Posterior cingulate gyrus (tissue), 11 donors: ENCODE results near the gene RFT1.
"Not testable (repeated sequence)": the region's sequence is repeated elsewhere in the genome, so short reads cannot be mapped to it uniquely, and the experiment has no call there.

ENCODE experiments used
- DNase-seq, 10 donors: peaks; one replicate each; pipeline versions ENCODE4 v3.0.0 to v3.0.0-alpha.2; 2020 to 2021; ENCODE audit warnings: mixed read lengths in 3 of 10
- intact Hi-C: fragments of 100-400 bp; cut with DNase I; formaldehyde crosslinking; loops from one replicate; pipeline ENCODE4 v1.15.1; 2023

RFT1 gene

DNA sequence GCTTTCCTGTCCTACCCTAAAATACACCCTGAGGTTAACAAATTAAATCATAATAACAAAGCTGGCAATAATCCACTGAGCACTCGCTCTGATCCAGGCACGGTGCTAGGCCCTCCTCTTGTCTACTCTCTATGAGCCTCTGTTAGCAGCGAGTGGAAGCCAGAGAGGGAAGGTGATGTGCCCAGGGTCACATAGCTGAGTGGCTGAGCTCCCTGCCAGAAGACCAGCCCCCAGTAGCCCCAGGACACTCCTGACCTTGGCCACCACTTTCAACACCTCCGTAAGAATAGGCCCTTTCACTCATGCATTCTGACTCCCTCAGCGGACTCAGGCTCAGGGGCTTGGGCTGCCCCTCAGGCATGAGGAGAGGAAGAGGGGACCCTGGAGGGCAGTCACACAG is 21.2 kb upstream of the RFT1 start:
- DNase-seq = peak in 1 of 10 donors; percentile 36
- intact Hi-C loops = no loop called here

DNA sequence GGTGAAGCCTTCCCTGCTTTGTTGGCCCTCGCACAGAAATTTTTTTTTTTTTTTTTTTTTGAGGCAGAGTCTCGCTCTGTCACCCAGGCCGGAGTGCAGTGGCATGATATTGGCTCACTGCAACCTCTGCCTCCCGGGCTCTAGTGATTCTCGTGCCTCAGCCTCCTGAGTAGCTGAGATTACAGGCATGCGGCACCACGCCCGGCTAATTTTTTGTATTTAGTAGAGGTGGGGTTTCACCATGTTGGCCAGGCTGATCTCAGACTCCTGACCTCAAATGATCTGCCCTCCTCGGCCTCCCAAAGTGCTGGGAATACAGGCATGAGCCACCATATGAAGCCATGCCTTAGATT is 20.8 kb upstream of the RFT1 start:
- DNase-seq = peak in 3 of 10 donors; percentile 18 to 46 (median 29)
- intact Hi-C loops = not testable (repeated sequence)

DNA sequence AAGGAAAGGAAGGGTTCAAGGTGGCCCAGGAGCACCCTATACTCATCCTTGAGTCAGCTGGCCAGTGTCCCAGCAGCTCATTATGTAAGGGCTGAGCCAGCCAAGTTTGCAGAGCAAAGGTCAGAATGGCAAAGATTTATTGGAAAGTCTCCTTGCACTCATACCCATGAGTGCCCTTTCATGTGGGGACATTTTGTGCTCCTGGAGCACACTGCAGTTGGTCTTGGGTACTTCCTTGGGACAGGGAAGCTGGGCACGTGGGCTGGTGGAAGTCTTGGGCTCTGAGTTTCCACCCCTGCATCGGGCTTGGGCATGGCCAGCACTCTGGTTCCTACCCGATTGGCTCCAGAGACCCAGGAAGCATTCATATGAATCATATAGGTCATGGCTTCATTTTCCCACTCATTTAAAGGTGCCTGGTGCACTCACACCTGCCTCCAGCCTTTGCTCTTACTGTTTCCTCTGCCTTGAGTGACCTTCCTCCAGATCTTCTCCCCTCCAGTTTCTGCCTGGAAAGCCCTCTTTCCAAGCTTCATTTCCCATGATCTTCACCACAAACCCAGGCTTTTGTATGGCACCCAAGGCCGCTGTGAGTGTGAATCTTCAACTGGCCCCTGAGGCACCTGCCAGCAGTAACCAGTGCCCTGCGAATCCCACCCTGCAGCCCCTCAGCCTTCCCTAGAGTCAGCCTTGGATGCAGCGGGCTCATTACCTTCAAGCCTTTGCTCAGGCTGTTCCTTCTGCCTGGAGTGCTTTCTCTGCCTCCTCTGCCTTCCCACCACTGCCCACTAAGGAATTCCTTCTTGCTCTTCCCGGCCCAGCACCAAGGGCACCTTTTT is 20.2 kb upstream of the RFT1 start:
- peak in 3 of 10 donors; percentile 30 to 45 (median 37) for DNase-seq
- intact Hi-C loops = no loop called here

DNA sequence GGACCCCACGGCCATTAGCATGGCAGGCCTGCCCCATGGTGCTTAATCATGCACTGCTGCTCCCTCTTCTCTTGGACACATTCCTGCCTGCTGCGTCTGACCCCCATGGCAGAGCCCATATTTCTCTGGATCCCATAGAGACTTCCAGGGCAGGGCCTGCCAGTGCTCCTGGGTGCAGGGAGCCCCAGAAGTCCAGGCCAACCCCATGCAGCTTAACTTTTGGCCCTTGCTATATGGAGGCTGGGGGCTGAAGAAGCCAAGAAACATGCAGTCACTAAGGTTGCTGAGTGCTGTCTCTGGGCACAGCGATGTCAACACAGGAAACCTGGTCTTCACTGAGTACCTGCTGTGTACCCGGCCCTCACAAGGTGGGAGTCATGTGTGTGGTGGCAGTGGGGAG is 19.5 kb upstream of the RFT1 start:
- peak in 3 of 10 donors; percentile 31 to 57 (median 53) for DNase-seq

DNA sequence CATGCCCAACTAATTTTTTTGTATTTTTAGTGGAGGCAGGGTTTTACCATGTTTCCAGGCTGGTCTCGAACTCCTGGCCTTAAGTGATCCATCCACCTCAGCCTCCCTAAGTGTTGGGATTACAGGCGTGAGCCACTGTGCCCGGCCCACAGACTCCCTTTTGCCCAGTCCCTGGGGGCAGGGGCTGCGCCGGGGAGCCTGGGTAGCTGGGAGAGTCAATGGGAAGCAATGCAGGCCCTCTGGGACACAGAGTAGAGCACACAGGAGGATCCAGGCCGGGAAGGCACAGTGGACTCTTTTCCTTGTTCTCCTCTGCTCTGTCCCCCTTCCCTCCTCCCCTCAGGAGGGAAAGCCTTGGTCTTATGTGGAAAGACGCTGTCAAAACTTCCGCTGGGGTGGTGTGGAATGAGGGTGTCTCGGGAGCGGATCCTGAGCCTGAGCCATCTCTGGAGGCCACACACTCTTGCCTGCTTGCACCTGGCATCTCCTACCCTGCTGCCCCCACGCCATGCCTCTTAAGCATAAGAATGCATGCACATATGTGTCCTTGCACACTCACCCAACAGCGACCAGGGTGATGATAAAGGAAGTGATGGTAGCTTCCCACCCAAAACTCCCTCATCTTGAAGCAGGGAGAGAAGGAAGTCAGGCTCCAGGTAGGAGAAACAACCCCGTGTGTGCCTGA is 18.9 kb upstream of the RFT1 start:
- intact Hi-C loops = no loop called here
- DNase-seq = peak in 2 of 10 donors; percentile 24 to 62

More for the DNA sequence above, 19.5 kb upstream of the RFT1 start:
- intact Hi-C loops = no loop called here

DNA sequence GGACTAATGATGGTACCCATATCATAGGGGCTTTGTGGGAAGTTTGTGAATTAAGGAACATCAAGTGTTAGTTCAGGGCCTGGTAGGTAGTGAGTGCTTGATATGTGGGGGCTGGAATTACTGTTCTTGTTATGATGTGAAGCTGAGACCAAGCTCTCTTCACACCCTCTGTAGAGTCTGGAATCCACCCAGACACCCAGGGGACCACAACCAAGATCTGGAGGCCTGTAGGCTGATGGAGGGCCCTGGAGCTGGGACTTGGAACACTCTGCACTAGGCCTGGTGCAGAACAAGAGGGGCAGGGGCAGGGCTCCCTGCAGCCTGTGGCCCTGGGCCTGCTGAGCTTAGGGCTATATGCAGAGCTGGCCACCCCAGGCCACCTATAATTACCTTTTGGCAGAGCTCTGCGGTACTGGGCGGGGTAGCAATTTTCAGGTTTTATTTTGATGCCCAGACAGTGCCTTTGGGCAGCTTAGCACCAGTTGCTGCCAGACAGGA is 17.7 kb upstream of the RFT1 start:
- intact Hi-C loops = no loop called here

DNA sequence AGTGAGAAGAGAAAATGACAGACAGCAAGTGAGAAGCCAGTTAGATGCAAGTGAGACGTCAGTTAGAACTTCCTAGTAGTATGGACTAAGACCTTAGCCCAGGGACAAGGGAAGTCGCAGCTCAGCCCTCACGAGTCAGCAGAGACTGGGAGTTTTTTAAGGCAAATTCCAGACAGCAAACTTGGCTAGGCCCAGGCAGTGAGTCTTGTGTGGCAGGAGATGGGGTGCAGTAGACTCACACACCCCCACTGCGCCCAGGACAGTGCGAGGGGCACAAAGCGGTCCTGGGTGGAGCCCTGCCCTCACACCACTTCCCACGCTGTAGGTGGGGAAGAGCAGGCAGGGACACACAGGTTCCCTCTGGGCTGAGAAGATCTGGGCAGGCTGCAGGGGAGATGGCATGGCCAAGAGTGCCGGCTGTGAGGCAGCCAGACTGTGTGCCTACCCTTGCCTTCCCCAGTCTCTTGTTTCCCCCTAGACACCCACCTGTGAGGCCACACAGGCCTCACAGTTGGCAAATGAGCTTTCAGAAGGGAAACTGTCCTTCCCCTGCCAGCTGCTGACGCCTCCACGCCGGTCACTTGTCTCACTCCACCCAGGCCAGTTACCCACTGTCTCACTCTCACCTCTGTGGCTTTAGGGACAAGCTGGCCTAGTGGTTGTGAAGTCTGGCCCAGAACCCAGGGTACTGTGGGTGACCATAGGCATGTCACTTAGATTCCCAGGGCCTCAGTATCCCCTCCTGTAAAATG is 17.1 kb upstream of the RFT1 start:
- intact Hi-C loops = no loop called here
- peak in 3 of 10 donors; percentile 28 to 63 (median 33) for DNase-seq

More for the DNA sequence above, 17.7 kb upstream of the RFT1 start:
- DNase-seq = peak in 2 of 10 donors; percentile 35 to 57

DNA sequence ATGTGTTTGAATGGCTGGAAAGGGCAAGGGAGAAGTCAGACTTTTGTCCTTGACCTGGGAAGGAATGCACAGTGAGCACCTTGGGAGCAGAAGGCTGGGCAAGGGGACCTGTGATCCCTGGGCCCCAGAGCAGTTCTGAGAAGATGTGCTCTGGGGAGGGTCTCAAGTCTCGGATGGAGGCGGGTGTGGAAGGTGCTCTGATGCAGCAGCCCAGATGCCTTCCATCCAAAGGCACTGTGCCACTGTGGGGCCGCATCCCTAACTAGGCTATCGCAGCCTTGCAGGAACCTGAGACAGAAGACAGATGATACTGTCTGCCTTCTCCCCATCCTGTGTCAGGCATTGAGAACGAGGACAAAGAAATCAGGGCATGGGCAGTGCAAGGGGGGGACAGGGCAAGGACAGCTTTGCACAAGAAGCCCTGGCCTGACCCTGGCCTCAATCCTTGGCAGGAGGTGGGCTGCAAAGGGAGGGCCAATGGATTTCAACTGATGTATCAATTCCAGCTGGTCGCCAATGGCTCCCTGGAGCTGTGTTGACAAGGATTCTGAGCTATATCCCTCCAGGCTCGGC is 16.2 kb upstream of the RFT1 start:
- intact Hi-C loops = no loop called here
- peak in 2 of 10 donors; percentile 57 to 67 for DNase-seq

DNA sequence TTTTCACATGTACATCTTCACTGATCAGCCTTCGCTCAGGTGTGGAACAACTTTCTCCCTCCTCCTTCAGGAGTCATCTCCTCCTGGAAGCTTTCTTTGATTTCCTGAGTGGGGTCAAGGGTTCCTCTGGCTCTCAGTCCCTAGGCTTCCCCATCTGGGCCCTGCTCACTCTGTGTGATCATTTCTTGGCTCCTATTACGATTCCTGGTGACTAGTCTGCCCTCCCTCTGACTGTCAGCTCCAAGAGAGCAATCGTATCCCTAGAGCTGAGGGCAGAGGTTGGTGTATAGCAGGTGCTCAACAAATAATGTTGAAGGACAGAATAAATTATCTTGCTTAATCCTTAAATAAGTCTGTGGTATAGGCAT is 15.5 kb upstream of the RFT1 start:
- no peak for DNase-seq
- intact Hi-C loops = no loop called here

DNA sequence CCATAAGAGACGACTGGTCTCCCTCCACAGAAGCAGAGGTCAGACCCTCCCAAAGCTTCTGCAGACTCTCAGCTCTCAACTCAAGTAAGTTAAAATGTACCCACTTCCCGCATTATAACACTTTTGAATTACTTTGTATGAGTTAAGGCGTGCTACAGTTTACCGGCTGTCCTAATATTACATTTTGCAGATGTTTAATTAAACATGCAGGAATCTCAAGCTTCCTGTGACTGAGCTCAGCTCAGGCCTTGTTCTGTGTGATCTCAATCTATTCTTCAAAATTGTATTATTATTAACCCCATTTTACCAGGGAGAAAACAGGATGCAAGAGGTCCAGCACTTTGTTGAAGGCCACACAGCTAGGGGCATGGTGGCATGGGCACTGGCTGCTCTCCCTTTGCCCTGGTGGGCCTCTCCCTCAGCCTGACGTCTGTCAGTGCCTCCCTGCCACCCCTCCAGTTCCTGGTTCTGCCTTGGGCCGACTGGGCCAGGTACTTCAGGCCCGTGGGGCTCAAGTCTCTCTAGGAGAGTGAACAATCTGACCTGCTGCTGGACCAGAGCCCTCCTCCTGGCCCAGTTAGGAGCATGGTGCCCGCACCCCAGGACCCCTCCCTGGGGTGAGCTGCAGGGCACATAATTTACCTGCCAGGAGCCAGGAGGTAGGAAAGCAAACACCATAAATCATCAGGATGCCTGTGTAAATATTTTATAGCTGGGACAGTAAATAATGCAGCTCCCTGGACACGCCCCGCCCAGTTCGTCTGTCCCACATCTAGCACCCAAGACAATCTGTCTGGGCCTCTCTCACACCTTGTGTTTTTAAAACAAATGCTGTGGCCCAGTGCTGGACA is 14.9 kb upstream of the RFT1 start:
- intact Hi-C loops = no loop called here

DNA sequence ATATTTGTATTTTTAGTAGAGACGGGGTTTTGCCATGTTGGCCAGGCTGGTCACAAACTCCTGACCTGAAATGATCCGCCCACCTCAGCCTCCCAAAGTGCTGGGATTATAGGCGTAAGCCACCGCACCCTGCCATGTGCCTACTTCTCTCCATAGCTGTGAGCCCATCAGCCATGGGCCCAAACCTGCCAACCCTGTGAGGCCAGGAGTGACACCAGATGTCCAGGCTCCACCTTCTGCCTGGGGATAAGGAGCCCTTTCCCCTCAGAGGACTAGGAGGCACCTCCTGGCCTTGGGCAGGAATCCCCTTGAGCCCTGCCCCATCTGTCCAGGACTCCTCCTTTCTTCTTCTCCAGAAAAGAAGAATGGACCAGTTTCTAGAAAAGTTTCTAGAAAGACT is 14.2 kb upstream of the RFT1 start:
- DNase-seq = no peak
- intact Hi-C loops = no loop called here

More for the DNA sequence above, 14.9 kb upstream of the RFT1 start:
- no peak for DNase-seq

DNA sequence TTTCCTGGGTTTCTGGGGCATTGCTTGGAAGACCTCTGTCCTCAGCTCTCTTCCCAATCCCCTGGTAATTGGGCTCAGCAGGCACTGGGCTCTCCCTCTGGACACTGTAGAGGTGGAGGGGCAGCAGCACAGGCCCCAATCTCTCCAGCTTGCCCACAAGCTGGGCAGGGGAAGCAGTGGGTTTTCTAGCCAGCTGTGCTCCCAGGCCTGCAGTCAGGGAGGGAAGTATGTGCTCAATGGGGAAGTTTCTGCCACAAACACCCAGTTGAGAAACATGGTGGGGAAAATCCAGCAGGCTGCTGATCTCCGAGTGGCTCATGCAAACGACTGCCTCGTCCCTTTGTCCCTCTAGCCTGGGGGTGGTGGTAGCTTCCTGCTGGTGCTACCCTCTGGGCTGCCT is 12.8 kb upstream of the RFT1 start:
- intact Hi-C loops = no loop called here
- peak in 1 of 10 donors; percentile 43 for DNase-seq

DNA sequence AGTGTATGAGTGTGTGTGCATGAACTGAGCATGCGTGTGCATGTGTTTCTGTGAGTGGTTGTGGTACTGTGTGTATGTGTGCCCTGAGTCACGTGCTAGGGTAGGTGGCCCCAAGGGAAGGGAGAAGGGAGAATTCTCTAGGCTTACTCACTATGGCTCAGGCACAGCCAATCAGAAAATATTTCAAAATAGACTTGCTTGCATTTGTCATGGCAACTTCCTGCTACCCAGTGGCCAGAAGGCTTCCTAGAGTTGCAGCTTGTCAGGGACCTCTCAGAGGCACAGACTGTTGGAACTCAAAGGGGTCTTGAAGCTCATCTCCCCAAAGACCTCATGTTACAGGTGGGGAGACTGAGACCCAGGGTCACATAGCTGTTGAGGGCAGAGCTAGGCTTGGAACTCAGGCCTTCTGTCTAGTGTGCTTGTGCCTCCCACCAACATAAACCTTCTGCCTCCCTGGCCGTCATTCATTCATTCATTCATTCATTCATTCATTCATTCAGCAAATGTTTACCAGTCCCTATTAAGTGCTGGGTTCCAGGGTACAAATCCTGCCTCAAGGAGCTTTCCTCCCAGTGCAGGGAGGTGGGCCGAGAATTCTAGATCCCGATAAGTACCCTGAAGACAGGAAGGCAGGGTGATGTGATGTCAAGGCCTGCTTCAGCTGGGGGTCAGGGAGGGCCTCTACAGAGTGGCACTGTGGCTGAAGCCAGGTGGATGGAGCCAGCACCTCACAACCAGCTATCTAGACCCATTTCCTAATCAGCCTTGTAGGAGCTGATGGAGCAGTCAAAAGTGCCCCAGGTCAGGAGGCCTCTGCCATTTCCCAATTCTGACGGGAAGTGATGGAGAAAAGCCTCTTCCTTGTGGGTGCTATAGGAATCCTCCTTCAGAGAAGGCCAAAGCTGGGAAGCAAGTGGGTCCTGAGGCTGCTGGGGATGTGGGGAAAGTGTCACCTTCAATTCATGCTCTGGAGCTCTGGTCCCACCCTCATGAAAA is 10.9 kb upstream of the RFT1 start:
- intact Hi-C loops = no loop called here
- DNase-seq = no peak

DNA sequence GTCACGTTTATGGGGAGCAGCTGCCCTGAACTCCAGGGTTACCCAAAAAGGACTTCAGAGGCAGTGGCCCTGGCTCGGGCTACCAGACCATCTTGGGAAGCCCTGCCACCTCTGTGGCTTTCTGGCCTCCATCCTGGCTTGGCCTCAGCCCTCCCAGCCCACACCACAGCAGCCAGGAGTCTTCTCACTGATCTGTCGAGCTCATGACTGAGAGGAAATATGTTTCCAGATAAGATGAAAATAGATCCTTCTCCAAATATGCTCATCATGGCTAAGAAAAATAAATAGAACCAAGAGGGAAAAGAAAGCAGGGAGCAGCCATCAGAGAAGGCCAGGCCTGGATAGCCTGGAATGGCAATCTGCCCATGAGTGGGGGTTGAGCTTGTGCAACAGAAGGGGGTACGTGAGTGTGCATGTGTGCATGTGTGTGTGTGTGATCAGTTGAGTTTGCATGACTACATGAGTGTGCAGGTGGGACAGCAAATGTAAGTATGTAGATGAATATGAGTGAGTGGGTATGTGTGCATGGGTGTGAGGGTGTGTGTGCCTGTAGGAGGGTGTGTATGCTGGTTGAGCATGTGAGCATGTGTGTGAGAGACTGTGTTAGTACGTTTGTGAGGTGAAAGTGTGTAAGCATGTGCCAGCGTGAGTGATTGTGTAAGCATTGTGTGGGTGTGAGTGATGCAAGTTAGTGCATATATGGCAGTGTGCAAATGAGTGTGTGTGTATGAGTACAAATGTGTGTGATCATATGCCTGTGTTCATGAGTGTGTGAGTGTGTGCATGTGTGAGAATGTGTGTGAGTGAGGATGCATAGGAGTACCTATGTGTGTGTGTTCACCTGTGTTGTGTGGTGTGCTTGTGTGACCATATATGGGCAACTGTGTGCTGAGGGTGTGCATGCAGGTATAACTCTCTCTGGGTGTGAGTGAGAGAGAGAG is 9.9 kb upstream of the RFT1 start:
- no peak for DNase-seq
- intact Hi-C loops = no loop called here

DNA sequence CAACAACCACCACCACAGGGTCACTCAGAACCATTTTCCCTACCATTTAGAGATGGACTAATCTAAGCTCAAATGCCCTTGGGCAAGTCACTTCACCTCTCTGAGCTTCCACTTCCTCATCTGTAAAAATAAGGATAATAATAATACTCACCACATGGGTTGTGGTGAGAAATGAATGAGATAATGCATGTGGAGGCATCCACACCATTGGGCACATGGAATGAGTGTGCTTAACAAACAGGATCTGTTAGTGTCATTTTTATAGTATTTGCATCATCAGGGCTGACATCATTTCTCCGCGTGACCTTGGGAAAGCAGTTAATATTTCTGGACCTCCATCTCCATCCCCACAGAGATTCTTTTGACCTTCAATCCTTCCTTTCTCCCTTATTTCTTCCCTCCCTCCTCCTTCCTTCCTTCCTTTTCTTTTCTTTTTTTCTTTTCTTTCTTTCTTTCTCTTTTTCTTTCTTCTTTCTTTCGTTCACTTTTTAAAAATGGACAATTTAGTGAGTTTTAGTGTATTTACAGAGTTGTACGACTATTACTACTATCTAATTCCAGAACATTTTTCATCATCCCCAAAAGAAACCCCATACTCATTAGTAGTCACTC is 7.7 kb upstream of the RFT1 start:
- intact Hi-C loops = no loop called here

DNA sequence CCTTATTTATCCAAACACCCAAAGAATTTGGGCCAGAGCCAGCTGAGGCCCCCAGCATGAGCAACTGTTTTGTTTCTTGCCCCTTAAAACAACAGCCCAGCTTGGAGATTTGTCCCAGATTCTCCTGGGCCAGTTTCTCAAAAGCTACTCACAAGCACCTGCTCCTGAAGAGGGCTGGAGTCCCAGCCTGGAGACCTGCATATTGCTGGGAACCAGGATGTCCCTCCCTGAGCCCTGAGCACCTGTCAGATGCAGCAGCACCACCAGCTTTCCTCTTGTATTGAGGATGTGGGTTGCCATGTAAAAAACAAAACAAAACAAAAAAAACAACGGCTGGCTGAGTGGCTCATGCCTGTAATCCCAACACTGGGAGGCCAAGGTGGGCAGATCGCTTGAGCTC is 7.0 kb upstream of the RFT1 start:
- no peak for DNase-seq
- intact Hi-C loops = no loop called here

More for the DNA sequence above, 7.7 kb upstream of the RFT1 start:
- DNase-seq = no peak
